Fibroblast of skin of abdomen (primary cell): ENCODE results near the gene PRDX5.

ENCODE experiments used
- DNase-seq: peaks from one replicate; pipeline ENCODE4 v3.0.0-alpha.2; 2013

PRDX5 gene

GRCh38 chr11:64367931-64368672 is 50.2 kb downstream of the PRDX5 start:
- no peak for DNase-seq

GRCh38 chr11:64368673-64369074 is 50.8 kb downstream of the PRDX5 start:
- no peak for DNase-seq

GRCh38 chr11:64369440-64370421 is 51.8 kb downstream of the PRDX5 start:
- no peak for DNase-seq

- DNase-seq = no peak
Observed at GRCh38 chr11:64371201-64371600, 53.3 kb downstream of the PRDX5 start.
